DMS 273 (cell line): ENCODE data around the gene TEC.
"Not testable (repeated sequence)": the region's sequence is repeated elsewhere in the genome, so short reads cannot be mapped to it uniquely, and the experiment has no call there.

Source experiments
- DNase-seq: peaks from one replicate; lab custom pipeline; 2025; ENCODE audit not compliant: unreplicated experiment; lab: John Stamatoyannopoulos, UW

Gene TEC

GRCh38 chr4:48197643-48198237 is 71.9 kb downstream of the TEC start:
- DNase-seq = no peak

DNA sequence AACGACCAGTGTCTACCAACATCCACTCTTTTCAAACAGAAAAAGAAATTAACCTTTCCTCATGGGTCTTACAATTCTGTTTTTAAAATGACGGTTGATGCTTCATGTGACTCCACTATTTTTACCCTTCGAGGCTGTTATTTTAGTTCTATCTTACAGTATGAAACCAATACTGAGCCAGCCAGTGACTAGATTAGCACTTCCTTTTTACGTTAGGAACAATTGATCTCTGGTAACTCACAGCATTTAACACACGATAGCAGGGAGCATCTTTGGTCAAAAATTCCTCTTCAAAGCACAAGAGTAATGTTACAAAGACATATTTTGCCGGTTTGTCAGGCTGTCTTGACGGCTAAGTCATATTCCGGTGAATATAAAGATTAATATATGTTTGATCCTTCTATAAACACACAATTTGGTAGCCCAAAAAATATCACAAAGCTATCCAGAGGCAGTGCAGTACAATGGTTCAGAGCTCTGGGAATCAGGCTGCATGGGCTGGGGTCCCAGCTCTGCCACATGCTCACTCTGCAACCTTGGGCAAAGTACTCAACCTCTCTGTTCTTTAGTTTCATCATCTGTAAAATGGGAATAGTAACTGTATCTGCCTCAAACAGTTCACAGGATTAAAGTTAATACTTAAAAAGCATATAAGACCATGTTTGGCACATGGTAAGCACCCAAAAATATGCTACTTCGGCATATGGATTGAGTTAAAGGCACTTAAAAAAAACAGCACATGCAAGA is 72.7 kb downstream of the TEC start:
- no peak for DNase-seq

DNA sequence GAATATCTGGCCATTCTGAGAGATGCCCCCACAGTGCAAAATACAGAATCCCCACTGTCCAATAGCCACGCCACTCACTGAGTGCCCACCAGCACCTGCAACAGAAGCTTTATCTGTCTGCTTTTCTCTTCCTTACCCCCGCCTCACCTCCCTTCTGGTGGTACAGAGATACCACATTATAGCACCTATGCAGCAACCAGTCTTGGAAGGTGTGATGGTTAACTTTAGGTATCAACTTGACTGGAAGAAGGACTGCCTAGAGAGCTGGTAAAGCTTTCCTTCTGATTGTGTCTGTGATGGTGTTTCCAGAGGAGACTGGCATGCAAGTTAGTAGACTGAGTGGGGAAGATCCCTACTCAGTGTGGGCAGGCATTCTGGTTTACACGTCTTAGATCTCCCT is 73.8 kb downstream of the TEC start:
- DNase-seq = no peak

- no peak for DNase-seq
Measured at GRCh38 chr4:48195374-48195773, 74.3 kb downstream of the TEC start.

DNA sequence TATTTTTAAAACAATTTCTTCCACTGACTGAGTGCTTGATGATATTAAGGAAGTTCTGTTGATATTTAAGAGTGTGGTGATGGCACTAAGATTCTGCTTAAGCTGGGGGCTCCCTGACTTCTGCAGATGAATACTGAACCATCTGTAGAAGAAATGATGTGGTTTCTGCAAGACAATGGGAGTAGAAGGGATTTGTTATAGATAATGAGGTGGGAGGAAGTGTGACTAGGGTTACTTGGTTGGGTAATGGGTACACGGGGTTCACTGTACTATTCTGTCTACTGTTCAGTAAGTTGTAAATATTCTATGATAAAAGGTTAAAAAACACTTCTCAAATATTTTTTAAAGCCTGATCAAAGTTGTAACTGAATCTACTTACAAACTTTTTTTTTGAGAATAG is 74.7 kb downstream of the TEC start:
- no peak for DNase-seq

GRCh38 chr4:48193921-48194468 is 75.6 kb downstream of the TEC start:
- DNase-seq = no peak

DNA sequence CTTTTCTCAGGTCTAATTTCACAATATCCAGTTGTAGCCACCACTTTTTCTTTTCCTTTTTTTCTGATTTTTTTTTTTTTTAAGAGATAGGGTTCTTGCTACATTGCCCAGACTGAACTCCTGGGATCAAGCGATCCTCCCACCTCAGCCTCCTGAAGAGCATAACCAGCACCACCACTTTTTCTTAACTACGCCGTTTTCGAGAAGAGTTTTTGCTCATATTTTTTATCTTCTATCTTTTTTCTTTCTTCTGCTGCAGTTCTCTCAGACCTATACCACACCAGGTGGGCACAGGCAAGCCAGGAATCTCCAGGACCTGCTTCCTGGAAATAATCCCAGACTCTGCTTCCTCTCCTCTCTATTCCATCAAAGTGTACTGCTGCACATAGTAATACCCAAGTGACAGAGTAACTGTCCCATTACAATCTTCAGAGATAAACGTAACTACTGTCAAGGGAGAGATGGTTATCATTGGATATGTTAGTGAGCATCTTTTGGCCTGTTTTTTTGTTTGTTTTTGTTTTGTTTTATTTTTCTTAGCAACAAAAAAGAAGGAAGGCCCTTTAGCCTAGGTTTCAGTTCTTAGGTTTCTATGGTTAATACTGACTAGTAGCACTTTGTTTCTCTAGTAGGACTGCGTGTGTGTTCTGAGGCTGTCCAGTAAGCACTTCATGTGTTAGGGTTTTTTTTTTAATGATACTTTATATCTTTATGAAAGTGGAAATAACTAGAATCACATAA is 76.4 kb downstream of the TEC start:
- DNase-seq = no peak

DNA sequence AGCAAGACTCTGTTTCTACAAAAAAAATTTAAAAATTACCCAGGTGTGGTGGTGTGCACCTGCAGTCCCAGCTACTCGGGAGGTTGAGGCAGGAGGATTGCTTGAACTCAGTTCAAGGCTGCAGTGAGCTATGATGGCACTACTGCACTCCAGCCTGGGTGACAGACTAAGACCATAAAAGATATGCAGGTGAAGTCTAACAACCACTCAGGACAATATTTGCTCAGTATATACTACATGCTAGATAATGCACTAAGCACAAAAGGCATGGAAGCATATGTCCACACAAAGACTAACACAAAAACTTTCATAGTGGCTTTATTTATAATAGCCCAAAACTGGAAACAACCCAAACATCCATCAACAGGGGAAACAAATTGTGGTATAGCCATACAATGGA is 77.9 kb downstream of the TEC start:
- DNase-seq = no peak

DNA sequence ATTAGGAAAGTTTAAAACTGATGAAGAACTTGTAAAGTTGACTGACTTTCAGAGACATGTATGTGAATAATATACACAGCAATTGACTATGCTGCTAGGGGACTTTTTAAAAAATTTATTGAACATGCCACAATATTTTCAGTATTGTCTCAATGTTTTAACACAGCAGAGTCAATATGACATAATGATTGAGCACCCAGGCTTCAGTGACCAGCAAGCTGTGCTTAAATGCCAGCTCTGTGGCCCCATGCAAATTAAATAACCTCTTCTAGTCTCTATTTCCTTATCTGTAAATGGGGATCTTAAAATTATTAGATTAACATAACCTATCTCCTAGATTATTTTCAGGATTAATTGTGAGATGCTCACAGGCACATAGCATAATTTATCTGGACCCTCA is 78.8 kb downstream of the TEC start:
- DNase-seq = no peak

DNA sequence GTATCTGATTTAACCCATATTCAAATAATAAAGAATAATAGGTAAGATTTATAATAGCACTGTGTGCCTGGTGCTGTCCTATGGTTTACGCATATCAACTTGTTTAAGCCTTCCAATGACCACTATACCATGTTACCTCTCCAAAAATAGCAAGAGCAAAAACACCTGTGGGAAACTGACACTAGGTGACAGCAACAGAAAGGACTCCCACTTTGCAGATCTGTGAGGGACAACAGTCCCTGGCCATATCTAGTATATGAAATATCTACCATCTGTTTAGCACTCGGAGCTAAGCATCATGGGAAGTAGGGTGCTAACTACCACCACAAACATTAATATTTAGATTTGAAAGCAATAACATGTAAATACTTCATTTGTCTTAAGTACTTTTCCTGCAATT is 79.9 kb downstream of the TEC start:
- no peak for DNase-seq

GRCh38 chr4:48188390-48188789 is 81.2 kb downstream of the TEC start:
- DNase-seq = no peak

DNA sequence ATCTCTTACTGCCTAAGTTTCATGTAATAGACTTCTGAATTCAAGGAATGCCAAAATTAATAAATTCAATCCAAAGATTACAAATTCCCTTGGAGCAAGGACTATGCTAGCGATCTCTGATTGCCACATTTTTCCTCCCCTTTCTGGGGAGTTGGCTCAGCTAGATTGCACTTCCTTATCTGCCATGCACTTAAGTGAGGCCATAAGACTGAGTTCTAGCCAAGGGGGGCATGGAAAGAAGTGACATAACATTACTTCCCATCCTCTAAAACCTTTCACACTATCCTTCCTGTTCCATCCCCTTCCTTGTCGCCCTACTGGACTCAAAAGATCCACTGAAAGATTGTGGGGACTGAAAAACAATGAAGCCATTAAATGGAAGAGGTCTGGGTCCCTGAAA is 81.8 kb downstream of the TEC start:
- no peak for DNase-seq

- not testable (repeated sequence) for DNase-seq
Measured at GRCh38 chr4:48187066-48187465, 82.6 kb downstream of the TEC start.

DNA sequence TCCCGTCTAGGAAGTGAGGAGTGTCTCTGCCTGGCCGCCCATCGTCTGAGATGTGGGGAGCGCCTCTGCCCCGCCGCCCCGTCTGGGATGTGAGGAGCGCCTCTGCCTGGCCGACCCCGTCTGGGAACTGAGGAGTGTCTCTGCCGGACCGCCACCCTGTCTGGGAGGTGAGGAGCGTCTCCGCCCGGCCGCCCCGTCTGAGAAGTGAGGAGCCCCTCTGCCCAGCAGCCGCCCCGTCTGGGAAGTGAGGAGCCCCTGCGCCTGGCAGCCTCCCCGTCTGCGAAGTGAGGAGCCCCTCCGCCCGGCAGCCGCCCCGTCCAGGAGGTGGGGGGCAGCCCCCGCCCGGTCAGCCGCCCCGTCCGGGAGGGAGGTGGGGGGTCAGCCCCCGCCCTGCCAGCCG is 83.2 kb downstream of the TEC start:
- not testable (repeated sequence) for DNase-seq

GRCh38 chr4:48184882-48185281 is 84.8 kb downstream of the TEC start:
- no peak for DNase-seq

DNA sequence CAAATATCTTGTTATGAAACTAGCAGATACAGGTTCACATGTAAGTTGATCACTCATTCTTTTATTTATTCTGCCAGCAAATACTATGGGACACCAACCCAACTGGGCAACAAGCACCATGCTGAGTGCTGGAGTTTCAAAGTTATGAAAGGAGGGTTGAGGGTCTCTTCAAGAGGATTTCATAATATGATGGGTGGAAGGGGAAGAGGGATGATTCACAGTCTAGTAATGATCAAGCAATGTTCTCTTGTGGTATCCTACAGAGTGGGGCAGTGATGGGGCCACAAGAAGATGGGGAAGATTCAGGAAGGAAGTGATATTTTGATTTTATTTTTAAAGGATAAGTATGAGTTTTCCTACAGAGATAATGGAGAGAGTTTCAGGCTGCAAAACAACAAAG is 89.4 kb downstream of the TEC start:
- DNase-seq = no peak

- DNase-seq = no peak
Measured at GRCh38 chr4:48178931-48179330, 90.7 kb downstream of the TEC start.

- no peak for DNase-seq
Measured at GRCh38 chr4:48175806-48176205, 93.8 kb downstream of the TEC start.

DNA sequence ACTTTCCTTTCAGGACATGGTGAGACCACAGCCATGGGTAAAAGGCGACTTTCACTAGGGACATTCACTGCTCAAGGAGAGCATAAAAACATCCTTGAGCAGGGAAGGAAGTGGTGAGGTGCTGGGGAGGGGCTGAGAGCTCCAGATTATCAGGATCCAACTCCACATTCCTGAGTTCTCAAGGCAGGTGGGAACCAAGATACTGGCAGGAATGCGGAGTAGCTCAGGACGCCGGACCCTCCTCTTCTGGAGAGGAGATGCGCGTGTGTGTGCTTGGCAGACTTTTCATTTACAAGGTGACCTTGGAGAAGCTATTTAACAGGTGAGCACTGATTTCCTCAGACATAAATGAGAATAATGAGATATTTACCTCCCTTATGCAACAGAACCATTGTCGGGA is 94.3 kb downstream of the TEC start:
- DNase-seq = no peak

DNA sequence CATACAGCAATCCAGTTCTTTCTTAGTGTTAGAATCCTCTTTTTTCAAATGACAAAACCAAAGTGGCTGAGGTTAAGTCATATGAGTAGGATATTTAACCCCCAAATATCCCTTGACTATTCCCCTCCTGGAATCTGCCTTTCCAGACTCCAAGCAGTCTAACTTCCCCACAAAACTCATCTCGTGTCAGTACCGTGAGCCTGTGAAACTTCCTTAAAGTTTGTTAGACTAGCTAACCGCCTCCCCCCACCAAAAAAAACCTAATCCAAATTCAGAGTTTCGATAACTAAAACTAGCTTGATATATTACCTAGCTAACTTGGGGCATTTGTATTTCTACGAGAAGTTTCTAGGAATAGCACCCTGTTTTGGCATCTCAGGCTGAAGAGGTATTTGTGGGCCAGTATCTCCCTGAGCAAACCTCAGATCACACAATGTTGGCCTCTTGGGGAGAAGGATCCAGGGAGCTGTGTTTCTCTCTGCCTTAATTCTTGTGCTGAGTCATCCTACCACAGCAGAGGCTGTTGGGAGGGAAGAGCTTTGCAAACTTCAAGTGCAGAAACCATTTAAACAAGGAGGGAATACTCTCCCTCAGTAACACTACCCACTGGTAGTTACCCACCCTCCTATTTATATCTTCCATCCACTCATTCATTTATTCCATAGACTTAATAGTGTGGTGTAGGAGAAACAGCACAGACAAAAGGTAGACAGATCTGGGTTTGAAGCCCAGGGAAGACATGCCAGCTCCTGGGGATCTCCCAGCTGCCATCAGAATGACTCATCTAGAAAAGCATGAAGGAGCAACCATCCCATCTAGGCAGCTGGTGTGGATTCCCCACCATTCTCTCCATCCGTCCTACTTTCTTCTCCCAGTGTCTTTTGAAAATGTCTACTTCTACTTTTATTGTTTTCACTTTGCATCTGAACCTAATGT is 96.3 kb downstream of the TEC start:
- DNase-seq = peak; percentile 58

- no peak for DNase-seq
Measured at GRCh38 chr4:48172651-48173050, 97.0 kb downstream of the TEC start.
